AG09319 (cell line): ENCODE measurements around the gene TBC1D14.

ENCODE experiments used
- DNase-seq: peaks from one replicate; pipeline ENCODE4 v3.0.0-alpha.2; 2010; ENCODE audit warnings: low read depth; ENCODE audit errors: extremely low read depth
- TF ChIP-seq, protein P1 (sequence below): IDR thresholded peaks from 2 replicates; pipeline ENCODE4 v1.5.1; 2011; ENCODE audit warnings: low read depth, mild to moderate bottlenecking, inconsistent platforms, low read length, moderate library complexity

Gene TBC1D14

DNA sequence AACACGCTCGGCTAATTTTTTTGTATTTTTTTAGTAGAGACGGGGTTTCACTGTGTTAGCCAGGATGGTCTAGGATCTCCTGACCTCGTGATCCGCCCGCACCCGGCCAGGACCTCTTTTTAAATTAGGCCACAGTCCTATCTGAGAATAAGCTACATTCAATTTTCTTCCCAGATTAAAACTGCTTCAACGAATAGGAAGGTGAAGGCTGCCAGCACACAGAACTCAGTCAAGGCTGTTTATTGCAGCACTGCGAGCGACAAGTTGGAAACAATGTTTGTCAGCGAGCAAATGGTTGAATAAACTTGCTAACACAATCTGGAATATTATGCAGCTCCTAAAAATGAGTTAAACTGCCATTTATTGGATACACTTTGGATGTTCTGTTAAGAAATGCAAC lies 156.4 kb downstream of the TBC1D14 start:
- DNase-seq, result no peak

DNA sequence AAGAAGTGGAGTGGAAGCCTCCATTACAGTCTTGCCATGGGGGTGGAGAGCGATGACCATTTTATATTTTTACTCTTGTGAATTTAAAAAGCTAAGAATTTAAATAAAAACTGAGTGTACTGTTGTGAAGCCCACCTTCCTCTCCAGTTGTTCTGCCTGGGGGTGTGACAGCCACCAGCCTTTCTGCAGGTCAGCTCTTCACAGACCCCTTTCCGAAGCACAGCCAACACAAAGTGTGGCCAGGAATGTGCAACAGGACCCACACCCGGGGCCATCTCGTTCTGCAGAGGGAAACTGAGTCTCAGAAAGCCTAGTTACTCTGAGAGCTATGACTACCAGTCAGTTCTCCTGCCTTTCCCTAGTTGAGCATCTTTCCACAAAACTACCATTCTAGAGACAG lies 156.9 kb downstream of the TBC1D14 start:
- TF ChIP-seq, protein P1, sequence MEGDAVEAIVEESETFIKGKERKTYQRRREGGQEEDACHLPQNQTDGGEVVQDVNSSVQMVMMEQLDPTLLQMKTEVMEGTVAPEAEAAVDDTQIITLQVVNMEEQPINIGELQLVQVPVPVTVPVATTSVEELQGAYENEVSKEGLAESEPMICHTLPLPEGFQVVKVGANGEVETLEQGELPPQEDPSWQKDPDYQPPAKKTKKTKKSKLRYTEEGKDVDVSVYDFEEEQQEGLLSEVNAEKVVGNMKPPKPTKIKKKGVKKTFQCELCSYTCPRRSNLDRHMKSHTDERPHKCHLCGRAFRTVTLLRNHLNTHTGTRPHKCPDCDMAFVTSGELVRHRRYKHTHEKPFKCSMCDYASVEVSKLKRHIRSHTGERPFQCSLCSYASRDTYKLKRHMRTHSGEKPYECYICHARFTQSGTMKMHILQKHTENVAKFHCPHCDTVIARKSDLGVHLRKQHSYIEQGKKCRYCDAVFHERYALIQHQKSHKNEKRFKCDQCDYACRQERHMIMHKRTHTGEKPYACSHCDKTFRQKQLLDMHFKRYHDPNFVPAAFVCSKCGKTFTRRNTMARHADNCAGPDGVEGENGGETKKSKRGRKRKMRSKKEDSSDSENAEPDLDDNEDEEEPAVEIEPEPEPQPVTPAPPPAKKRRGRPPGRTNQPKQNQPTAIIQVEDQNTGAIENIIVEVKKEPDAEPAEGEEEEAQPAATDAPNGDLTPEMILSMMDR, result no peak
- DNase-seq, result no peak

More for the DNA sequence above, 156.4 kb downstream of the TBC1D14 start:
- TF ChIP-seq, protein P1, result no peak

DNA sequence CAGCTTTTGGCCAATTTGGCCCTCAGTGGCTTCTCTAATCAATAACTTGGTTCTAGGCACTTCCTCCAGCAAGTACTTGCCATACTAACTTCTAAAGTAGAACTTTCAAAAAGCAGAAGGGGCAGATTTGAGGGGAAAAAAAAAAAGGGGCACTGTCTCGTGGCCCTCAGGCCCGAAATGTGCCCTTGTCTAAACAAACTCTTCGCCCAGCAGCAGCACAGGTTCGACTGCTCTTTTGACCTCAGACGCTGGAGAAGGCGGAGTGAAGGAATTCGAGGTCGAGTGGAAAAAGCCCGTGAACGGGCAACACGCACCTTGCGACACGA lies 157.5 kb downstream of the TBC1D14 start:
- TF ChIP-seq, protein P1, result no peak

DNA sequence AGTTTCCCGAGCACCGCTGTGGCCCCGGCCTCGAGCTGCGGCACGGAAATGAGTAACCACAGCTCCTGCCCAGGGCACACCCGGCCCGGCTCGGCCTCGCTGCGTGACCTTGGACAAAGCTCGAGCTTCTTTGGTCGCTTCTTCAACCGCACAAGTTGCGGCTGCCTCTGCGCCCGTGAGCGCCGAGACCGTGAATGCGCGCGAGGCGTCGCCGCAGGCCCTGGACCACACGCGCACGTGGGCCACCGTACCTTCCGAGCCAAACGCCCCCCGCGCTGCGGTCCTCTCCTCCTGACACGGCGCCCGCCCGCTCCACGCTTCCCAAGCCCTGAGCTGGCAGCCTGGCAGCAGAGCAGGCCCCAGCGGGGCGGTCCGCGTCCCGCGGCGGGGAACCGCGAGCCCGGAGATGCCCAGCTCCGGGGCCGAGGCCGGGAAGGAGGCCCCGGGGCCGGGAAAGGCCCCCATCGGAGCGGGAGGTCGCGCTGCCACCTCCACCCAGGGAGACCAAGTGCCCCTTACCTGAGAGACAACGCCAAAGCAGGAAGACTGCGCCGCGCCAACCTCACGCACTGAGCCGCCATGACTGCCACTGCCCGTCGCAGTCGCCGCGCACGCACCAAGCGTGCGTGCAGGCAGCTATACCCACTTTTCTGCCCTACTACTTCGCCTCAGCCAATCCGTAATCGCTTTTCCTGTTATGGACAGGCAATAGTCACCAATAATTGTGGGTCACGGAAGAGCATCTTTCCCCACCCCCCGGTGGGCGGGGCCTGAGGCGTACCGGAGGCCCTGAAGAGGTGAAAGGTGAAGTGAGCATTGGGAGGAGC lies 158.0 kb downstream of the TBC1D14 start, which contains the start of gene GRPEL1:
TSS of gene GRPEL1 (minus strand) at position 613 of the 827 bp plus-strand sequence. CDS start at position 581, 32 bp downstream.
- TF ChIP-seq, protein P1, result peak; percentile 38

More for the DNA sequence above, 157.5 kb downstream of the TBC1D14 start:
- no peak for DNase-seq

DNA sequence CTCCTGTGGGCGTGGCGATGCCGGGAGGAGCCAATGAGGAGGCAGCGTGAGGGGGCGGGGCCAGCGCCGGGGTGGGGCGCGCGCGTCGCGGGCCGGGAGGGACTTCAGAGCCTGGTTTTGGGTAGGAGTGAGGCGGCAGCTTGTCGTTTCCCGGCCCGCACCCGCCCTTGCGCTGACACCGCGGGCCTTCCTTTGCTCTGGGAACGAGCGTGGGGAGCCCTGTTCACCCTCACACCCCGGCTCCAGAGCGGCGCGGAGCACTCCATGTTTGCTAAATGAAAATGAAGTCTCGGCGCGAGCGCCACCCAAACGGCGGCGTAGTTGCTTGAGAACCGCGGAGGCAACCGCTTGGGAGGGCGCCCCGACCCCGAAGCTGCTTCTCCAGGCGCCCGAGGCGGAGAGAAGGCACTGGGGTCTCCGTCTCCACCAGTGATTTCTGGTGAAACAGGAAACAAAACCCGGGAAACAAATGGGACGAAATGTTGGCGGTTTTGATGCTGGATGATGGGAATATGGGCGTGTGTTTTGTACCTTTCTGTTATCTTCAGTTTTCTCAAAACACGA lies 158.7 kb downstream of the TBC1D14 start:
- DNase-seq, result no peak
- TF ChIP-seq, protein P1, result no peak; the same call in 1 of the 2 replicates

More for the DNA sequence above, 158.0 kb downstream of the TBC1D14 start, which contains the start of gene GRPEL1:
- peak; percentile 98 for DNase-seq

DNA sequence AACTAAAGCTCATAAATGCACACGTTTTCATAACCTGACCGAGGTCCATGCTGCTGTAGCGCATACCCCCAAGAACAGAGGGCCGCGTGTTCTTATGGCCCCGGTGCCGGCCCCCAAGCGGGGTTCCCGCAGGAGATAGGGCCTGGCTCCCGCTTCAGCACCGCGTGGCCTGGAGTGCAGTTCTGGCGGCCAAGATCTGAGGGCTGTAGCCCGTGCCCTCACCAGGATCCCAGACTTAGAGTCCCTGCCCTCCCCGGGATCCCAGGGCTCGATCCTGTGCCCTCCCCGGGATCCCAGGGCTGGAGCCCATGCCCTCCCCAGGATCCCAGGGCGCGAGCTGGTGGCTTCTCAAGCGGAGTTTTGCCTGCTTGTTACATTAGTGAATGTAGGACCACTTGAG lies 159.3 kb downstream of the TBC1D14 start:
- TF ChIP-seq, protein P1, result no peak
- DNase-seq, result no peak
